ENCODE measurements around the gene AIG1. TPM values are rescaled to one million over a fixed set of nuclear protein-coding genes. Genes with fewer than 3 reads are reported as not detected.
"Not testable (repeated sequence)": the region's sequence is repeated elsewhere in the genome, so short reads cannot be mapped to it uniquely, and the experiment has no call there.

The AIG1 gene
- total RNA-seq, 2 experiments from 2014 or later, result 7.4 to 8.4 TPM

- H3K27me3 ChIP-seq (ENCODE audit: control insufficient read depth in 1 of 2, insufficient read depth in 2 of 2, low read length in 2 of 2), result no peaks in the 10 kb centered on the region
- peaks cover 3 to 8% of the 10 kb centered on the region in 2 experiments for H3K9me3 ChIP-seq (ENCODE audit: control insufficient read depth in 1 of 2, insufficient read depth in 1 of 2, low read length in 2 of 2)
- Mint-ChIP-seq H3K4me1 (ENCODE audit: low read depth) (no peaks in the 10 kb centered on the region), H3K27ac (no peak overlapping the region), H3K36me3 (ENCODE audit: low read depth) (peaks cover 25% of the 10 kb centered on the region), H3K27me3 (no peaks in the 10 kb centered on the region), H3K4me3 (no peak overlapping the region), H3K9me3 (no peaks in the 10 kb centered on the region)
- DNase-seq (no peak), ATAC-seq (ENCODE audit: poor library complexity) (no peak)
- no peaks in the 10 kb centered on the region for H3K36me3 ChIP-seq (ENCODE audit: insufficient read depth, low read length)
- TF ChIP-seq CTCF (IDR thresholded peaks at IDR 0.05), result no peak
- H3K27ac ChIP-seq (ENCODE audit: low read depth in 1 of 2, low read length in 2 of 2), result no peak overlapping the region
- H3K4me3 ChIP-seq (ENCODE audit: low read length), result no peak overlapping the region
- no peaks in the 10 kb centered on the region for H3K4me1 ChIP-seq (ENCODE audit: insufficient read depth, low read length)
- ChIA-PET CTCF (interaction anchor here (1.0 kb wide), 1 partner anchor 29 kb away, joined by 3 read pairs; no protein-coding TSS in a partner anchor), POLR2A (interaction anchor here (0.6 kb wide), 1 partner anchor 152 kb away, joined by 3 read pairs; no protein-coding TSS in a partner anchor)
- intact Hi-C loops (cut with DNase I, micrococcal nuclease), result no loop called here
These were observed 18.6 kb downstream of the AIG1 start for GRCh38 chr6:143079325-143079640.

GRCh38 chr6:143082274-143082673 lies 21.6 kb downstream of the AIG1 start:
- POLR2A ChIA-PET; H3K4me1 Mint-ChIP-seq (ENCODE audit: low read depth); intact Hi-C loops (cut with DNase I, micrococcal nuclease); H3K9me3 Mint-ChIP-seq; H3K27me3 Mint-ChIP-seq; H3K9me3 ChIP-seq (ENCODE audit: control insufficient read depth in 1 of 2, insufficient read depth in 1 of 2, low read length in 2 of 2); CTCF ChIA-PET; DNase-seq; H3K27ac Mint-ChIP-seq; H3K27me3 ChIP-seq (ENCODE audit: control insufficient read depth in 1 of 2, insufficient read depth in 2 of 2, low read length in 2 of 2); ATAC-seq (ENCODE audit: poor library complexity); H3K36me3 Mint-ChIP-seq (ENCODE audit: low read depth); H3K36me3 ChIP-seq (ENCODE audit: insufficient read depth, low read length); H3K4me3 ChIP-seq (ENCODE audit: low read length); H3K4me3 Mint-ChIP-seq; H3K27ac ChIP-seq (ENCODE audit: low read depth in 1 of 2, low read length in 2 of 2); H3K4me1 ChIP-seq (ENCODE audit: insufficient read depth, low read length): not testable (repeated sequence)

GRCh38 chr6:143084019-143084418 lies 23.3 kb downstream of the AIG1 start:
- H3K9me3 Mint-ChIP-seq; H3K4me3 Mint-ChIP-seq; DNase-seq; H3K27ac Mint-ChIP-seq; H3K4me3 ChIP-seq (ENCODE audit: low read length); H3K27me3 Mint-ChIP-seq; H3K27me3 ChIP-seq (ENCODE audit: control insufficient read depth in 1 of 2, insufficient read depth in 2 of 2, low read length in 2 of 2); H3K36me3 Mint-ChIP-seq (ENCODE audit: low read depth); H3K9me3 ChIP-seq (ENCODE audit: control insufficient read depth in 1 of 2, insufficient read depth in 1 of 2, low read length in 2 of 2); intact Hi-C loops (cut with DNase I, micrococcal nuclease); H3K36me3 ChIP-seq (ENCODE audit: insufficient read depth, low read length); H3K27ac ChIP-seq (ENCODE audit: low read depth in 1 of 2, low read length in 2 of 2); H3K4me1 Mint-ChIP-seq (ENCODE audit: low read depth); ATAC-seq (ENCODE audit: poor library complexity); POLR2A ChIA-PET; H3K4me1 ChIP-seq (ENCODE audit: insufficient read depth, low read length); CTCF ChIA-PET: not testable (repeated sequence)

- H3K36me3 ChIP-seq (ENCODE audit: insufficient read depth, low read length); H3K4me3 ChIP-seq (ENCODE audit: low read length); H3K4me1 ChIP-seq (ENCODE audit: insufficient read depth, low read length); H3K9me3 ChIP-seq (ENCODE audit: control insufficient read depth in 1 of 2, insufficient read depth in 1 of 2, low read length in 2 of 2); ATAC-seq (ENCODE audit: poor library complexity); intact Hi-C loops (cut with DNase I, micrococcal nuclease); H3K27me3 ChIP-seq (ENCODE audit: control insufficient read depth in 1 of 2, insufficient read depth in 2 of 2, low read length in 2 of 2); CTCF ChIA-PET; H3K27ac Mint-ChIP-seq; H3K4me3 Mint-ChIP-seq; H3K36me3 Mint-ChIP-seq (ENCODE audit: low read depth); H3K27ac ChIP-seq (ENCODE audit: low read depth in 1 of 2, low read length in 2 of 2); DNase-seq; POLR2A ChIA-PET; H3K9me3 Mint-ChIP-seq; H3K27me3 Mint-ChIP-seq: not testable (repeated sequence)
- peaks cover 15% of the 10 kb centered on the region for H3K4me1 Mint-ChIP-seq (ENCODE audit: low read depth)
These were observed 26.6 kb downstream of the AIG1 start for GRCh38 chr6:143087335-143087734.

GRCh38 chr6:143087856-143088255 lies 27.2 kb downstream of the AIG1 start:
- ChIA-PET CTCF (no interaction called here), POLR2A (no interaction called here)
- Mint-ChIP-seq H3K9me3 (no peaks in the 10 kb centered on the region), H3K4me3 (no peak overlapping the region), H3K36me3 (ENCODE audit: low read depth) (no peaks in the 10 kb centered on the region), H3K4me1 (ENCODE audit: low read depth) (peaks cover 15% of the 10 kb centered on the region), H3K27ac (no peak overlapping the region), H3K27me3 (no peaks in the 10 kb centered on the region)
- intact Hi-C loops (cut with DNase I, micrococcal nuclease), result no loop called here
- ATAC-seq (ENCODE audit: poor library complexity) (no peak), DNase-seq (no peak)
- H3K4me3 ChIP-seq (ENCODE audit: low read length), result no peak overlapping the region
- no peaks in the 10 kb centered on the region for H3K27me3 ChIP-seq (ENCODE audit: control insufficient read depth in 1 of 2, insufficient read depth in 2 of 2, low read length in 2 of 2)
- H3K4me1 ChIP-seq (ENCODE audit: insufficient read depth, low read length), result no peaks in the 10 kb centered on the region
- no peaks in the 10 kb centered on the region for H3K36me3 ChIP-seq (ENCODE audit: insufficient read depth, low read length)
- no peak overlapping the region for H3K27ac ChIP-seq (ENCODE audit: low read depth in 1 of 2, low read length in 2 of 2)
- H3K9me3 ChIP-seq (ENCODE audit: control insufficient read depth in 1 of 2, insufficient read depth in 1 of 2, low read length in 2 of 2), result no peaks in the 10 kb centered on the region
- no peak for TF ChIP-seq CTCF (IDR thresholded peaks at IDR 0.05)
